AG04450 (cell line): ENCODE data around the gene PSTPIP1. TPM values are rescaled to one million over a fixed set of nuclear protein-coding genes. Genes with fewer than 3 reads are reported as not detected.

ENCODE experiments used
- CTCF ChIA-PET: fragments of 300-600, 350-600 bp; formaldehyde crosslinking; extraction: SDS; loops from one replicate; lab custom pipeline; 2022; ENCODE audit warnings: antibody characterized with exemption, inconsistent platforms; lab: Charles Lee
- POLR2A ChIA-PET: fragments of 350-600 bp; formaldehyde crosslinking; extraction: SDS; loops from one replicate; lab custom pipeline; 2021; ENCODE audit warnings: antibody characterized with exemption, inconsistent platforms; lab: Yijun Ruan, JAX
- DNase-seq: peaks from one replicate; pipeline ENCODE4 v3.0.0-alpha.2; 2011; ENCODE audit warnings: low read depth, low spot score
- H3K27ac ChIP-seq: one replicate; pipeline ENCODE4 v1.5.1; 2012; ENCODE audit warnings: low read depth, low read length, control low read depth
- H3K27me3 ChIP-seq: one replicate; pipeline ENCODE4 v1.6.0; 2012; ENCODE audit warnings: low read length; ENCODE audit not compliant: control insufficient read depth, insufficient read depth
- H3K4me3 ChIP-seq: 2 replicates; pipeline ENCODE4 v1.5.1; 2011; ENCODE audit warnings: mild to moderate bottlenecking, low read depth, low read length, control low read depth
- H3K9me3 ChIP-seq: 2 replicates; pipeline ENCODE4 v1.5.1; 2012; ENCODE audit warnings: low read length; ENCODE audit not compliant: control insufficient read depth, insufficient read depth
- polyA plus RNA-seq: library from polyadenylated mRNA; depleted of rRNA; stranded (reverse); fragments of >200 nt; gene quantifications from 2 replicates; pipeline ENCODE4 v1.2.3, GENCODE V29; 2011; rRNA removed
- small RNA-seq: library from RNA; depleted of rRNA; stranded (forward); fragments of <200 nt; gene quantifications from one replicate; pipeline ENCODE3, GENCODE V24; 2012; ENCODE audit warnings: low read depth; ENCODE audit not compliant: insufficient read length
- TF ChIP-seq, protein P1 (sequence below): IDR thresholded peaks from 2 replicates; pipeline ENCODE4 v1.5.1; 2011; ENCODE audit warnings: low read depth, low read length, control low read depth, inconsistent platforms

Gene PSTPIP1
- polyA plus RNA-seq, 1 experiment: 0.21 TPM

- CTCF ChIA-PET: no interaction called here
- TF ChIP-seq, protein P1, sequence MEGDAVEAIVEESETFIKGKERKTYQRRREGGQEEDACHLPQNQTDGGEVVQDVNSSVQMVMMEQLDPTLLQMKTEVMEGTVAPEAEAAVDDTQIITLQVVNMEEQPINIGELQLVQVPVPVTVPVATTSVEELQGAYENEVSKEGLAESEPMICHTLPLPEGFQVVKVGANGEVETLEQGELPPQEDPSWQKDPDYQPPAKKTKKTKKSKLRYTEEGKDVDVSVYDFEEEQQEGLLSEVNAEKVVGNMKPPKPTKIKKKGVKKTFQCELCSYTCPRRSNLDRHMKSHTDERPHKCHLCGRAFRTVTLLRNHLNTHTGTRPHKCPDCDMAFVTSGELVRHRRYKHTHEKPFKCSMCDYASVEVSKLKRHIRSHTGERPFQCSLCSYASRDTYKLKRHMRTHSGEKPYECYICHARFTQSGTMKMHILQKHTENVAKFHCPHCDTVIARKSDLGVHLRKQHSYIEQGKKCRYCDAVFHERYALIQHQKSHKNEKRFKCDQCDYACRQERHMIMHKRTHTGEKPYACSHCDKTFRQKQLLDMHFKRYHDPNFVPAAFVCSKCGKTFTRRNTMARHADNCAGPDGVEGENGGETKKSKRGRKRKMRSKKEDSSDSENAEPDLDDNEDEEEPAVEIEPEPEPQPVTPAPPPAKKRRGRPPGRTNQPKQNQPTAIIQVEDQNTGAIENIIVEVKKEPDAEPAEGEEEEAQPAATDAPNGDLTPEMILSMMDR: no peak
- Histone ChIP-seq H3K27ac (no peak overlapping the region), H3K27me3 (peaks cover 2% of the 10 kb centered on the region), H3K9me3 (no peaks in the 10 kb centered on the region), H3K4me3 (no peak overlapping the region)
- POLR2A ChIA-PET: no interaction called here
- DNase-seq: no peak
Observed at GRCh38 chr15:77085297-77085696, 90.4 kb downstream of the PSTPIP1 start.

Small RNA genes lying within 50 kb of the gene (small RNA-seq; reads per million reads assigned to genes)
- not detected for gene RN7SL278P

Other genes with a start within 250 kb of the PSTPIP1 start
- gene SCAPER, start 89.8 kb upstream of the PSTPIP1 start, polyA plus RNA-seq: 5.4 and 7.6 TPM in 2 replicates
- gene RCN2, start 63.4 kb upstream of the PSTPIP1 start, polyA plus RNA-seq: 77.8 and 123 TPM in 2 replicates
- 359 and 410 TPM in 2 replicates for gene TSPAN3, start 76.0 kb downstream of the PSTPIP1 start, polyA plus RNA-seq